Liver (tissue), 3 donors: ENCODE results near the gene ETF1.

Source experiments
- CTCF ChIP-seq: fragments of 150-350 bp; IDR thresholded peaks from 2 replicates; pipeline ENCODE4 v1.5.1; 2017; ENCODE audit warnings: improper control_type of control experiment, low read depth, low read length; ENCODE audit not compliant: missing input control
- EGR1 ChIP-seq, 2 donors: IDR thresholded peaks; 2 replicates each; pipeline ENCODE4 v1.6.1; 2016 to 2018; ENCODE audit warnings: antibody characterized with exemption in 2 of 2, low read depth in 2 of 2
- GABPA ChIP-seq, 2 donors: IDR thresholded peaks in 1 of 2; conservative IDR thresholded peaks in 1 of 2; 2 replicates each; pipeline ENCODE4 v1.6.1; 2016; ENCODE audit warnings: antibody characterized with exemption in 2 of 2, mild to moderate bottlenecking in 1 of 2, moderate library complexity in 1 of 2
- RAD21 ChIP-seq, 2 donors: IDR thresholded peaks; 2 replicates each; pipeline ENCODE4 v1.6.1; 2016; ENCODE audit warnings: antibody characterized with exemption in 2 of 2, mild to moderate bottlenecking in 2 of 2
- REST ChIP-seq: IDR thresholded peaks from 2 replicates; pipeline ENCODE4 v1.6.1; 2016; ENCODE audit warnings: antibody characterized with exemption, mild to moderate bottlenecking
- RXRA ChIP-seq, 2 donors: IDR thresholded peaks; 2 replicates each; pipeline ENCODE4 v1.6.1; 2017 to 2018; ENCODE audit warnings: antibody characterized with exemption in 2 of 2, mild to moderate bottlenecking in 1 of 2
- donor health status: healthy.
- donor health status: healthy.

GRCh38 chr5:138573949-138574670, 31.1 kb upstream of the ETF1 start:
- TF ChIP-seq CTCF (no peak), RXRA (IDR thresholded peaks at IDR 0.05) (no peak), EGR1 (IDR thresholded peaks at IDR 0.05; ENCODE audit: low read depth in 2 of 2) (no peak), GABPA (IDR thresholded peaks at IDR 0.05 in 1 of 2, conservative IDR thresholded peaks at IDR 0.05 in 1 of 2) (no peak), RAD21 (IDR thresholded peaks at IDR 0.05) (no peak), REST (no peak)
